Suppressor macrophage treated with lipopolysaccharide for 1 hour (primary cell): ENCODE results near the gene TNS4.

Source experiments
- DNase-seq, 3 donors: peaks; one replicate each; pipeline ENCODE4 v3.0.0-alpha.2; 2020 to 2022

The TNS4 gene

DNA sequence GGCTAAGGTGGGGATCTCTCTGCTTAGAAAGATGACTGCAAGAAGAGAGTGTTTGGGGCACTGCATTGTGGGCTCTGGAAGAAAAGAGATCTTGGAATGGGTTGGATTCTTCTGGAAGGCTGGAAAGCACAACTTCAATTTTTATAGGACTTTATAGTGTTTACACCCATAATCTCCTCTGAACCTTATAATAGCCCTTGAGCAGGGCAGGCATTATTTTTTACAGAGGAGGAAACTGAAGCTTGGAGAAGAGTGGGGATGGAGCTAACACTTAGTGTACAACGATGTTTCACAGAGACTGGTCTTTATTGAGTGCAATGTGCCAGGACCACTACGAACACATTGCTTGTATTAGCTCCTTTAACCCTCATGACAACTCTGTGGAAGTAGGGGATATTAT is 10.4 kb downstream of the TNS4 start:
- no peak for DNase-seq

GRCh38 chr17:40490289-40490853 is 11.1 kb downstream of the TNS4 start:
- peak in 1 of 3 donors; percentile 24 for DNase-seq

GRCh38 chr17:40487371-40488020 is 13.9 kb downstream of the TNS4 start:
- no peak for DNase-seq

DNA sequence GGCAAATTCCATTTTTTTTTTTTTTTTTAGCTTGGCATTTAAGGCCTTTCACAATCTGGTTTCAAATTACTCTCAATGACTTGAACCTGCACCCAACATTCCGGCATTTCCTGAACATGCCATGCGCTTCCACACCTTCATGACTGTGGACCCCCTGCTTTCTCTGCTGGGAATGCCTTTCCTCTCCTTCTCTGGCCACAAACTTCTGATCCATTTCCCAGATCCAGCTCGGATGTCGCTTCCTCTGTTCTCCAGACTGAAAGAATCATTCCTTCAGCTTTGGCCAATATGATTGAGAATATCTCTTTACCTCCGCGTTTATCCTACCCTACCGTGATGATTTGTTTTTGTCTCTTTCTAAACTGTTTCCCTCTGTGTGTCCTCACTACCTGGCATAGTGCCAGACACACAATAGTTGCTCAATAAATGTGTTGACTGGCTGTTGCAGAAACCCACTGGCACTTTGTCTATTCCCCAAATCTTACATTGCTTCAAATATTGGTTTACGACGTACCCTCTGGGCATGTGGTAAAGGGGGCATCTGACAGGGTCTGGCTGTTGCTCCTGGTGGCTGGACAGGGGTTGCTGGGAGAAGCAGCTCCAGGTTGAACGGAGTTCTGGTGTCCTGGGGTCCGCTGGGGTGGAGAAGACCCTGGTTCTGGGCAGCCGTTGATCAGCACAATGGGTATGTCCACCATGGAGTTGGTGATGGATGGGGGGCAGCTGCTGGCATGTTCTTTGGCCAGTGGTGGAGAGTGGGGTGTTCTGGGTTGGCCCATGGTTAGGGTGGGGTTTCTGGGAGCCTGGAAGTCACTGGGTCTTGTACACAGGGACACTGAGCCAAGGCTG is 14.7 kb downstream of the TNS4 start:
- DNase-seq, result peak; percentile 37 to 57 (median 56)

DNA sequence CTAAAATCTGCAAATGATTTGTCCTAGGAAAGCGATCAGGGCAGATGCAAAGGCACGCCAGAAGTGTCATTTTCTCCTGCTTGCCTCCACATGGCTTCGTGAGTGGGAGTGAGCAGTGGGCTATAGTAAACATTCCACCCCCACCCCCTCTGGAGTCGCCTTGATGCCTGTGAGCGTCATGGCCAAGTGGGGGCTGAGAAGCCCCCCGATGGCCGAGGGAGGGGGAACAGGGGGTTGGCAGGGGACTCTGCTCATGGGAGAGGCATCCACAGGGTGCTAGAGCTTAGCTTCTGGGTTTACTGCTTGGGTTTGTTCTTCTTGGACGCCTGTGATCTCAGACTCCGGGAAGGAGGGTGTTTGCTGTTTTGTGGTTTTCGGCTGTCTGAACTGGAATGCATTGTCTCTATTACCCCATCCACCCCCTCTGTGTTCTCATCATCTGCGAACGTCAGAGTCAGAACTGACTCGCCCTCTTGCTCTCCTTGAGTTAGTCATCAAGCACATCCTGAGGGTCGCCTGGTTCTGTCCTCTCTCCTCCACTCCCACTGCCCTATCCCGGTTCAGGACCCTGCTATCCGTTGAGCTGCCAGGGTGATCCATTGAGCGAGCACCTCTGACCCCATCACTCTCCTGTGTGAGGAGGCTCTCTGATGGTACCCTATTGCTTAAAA is 15.4 kb downstream of the TNS4 start:
- DNase-seq, result peak; percentile 64 to 81 (median 72)

DNA sequence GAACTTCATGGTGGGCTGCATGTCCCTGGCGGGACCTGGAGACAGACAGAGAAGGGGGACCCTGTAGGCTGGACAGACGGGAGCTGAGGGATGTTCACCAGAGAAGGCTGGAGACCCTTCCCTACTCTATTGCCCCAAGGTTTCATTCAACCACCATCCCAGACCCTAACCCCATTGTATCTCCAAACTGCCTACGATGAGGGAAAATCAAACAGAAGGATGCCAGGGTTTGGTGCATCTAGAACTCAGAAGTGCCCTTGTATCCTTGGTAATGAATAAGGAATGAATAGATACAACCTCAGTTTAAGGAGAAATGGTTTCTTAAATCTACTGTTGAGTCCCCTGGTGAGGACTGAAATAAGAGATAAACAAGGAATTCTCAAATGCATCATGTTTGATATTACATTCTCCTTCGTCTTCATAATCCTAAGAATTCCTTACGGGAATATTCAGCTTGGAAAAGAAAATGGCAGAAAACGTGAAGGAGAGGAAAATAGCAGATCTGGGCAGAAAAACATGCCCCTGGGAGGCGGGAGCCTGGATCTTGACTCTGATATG is 16.4 kb downstream of the TNS4 start:
- DNase-seq, result no peak

DNA sequence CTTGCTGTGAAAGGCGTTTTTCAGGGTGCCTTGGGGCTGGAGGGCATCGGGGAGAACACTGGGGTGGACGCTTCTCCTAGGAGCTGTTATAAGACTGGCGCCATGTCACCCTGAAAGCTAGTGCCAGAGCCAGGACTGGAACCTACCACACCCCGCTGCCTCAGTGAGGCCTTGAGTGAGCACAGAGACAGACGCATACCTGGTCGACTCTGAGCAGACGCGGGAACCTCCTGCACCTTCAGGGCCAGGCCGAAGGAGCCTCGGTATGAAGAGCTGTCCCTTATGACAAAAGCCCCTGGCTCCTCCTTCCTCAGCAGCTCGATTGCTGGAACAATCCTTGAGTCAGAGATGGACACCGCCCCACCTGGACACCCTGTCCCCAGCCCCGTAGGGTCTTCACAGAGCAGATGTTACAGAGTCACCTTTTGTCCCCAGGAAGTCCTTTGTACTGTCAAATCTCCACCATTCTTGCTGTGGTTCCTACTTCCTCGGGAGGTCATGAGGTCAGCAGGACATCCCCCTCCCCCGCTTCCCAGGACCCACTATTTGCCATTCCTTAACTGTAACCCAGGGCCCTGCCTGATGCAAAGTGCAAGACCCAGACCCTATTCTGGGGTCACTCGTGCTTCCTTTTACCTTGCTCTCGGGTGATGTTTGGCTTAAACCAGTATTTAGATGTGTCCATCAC is 17.0 kb downstream of the TNS4 start:
- DNase-seq, result no peak

GRCh38 chr17:40483679-40484078 is 17.7 kb downstream of the TNS4 start:
- DNase-seq, result no peak

- DNase-seq, result no peak
Observed at GRCh38 chr17:40482722-40483121, 18.7 kb downstream of the TNS4 start.

DNA sequence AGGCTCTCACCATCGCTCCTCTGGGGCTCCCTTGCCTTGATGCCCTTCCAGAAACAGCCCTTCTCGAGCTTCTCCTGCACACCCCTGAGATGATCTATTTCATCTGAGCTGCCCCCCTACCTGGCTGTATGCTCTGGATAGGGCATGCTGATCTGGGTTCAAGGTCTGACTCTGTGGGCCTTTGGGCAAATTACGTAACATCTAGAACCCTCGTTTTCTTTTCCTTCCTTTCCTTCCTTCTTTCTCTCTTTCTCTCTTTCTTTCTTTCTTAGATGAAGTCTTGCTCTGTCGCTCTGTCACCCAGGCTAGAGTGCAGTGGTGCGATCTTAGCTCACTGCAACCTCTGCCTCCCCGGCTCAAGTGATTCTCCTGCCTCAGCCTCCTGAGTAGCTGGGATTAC is 20.3 kb downstream of the TNS4 start:
- DNase-seq, result no peak

DNA sequence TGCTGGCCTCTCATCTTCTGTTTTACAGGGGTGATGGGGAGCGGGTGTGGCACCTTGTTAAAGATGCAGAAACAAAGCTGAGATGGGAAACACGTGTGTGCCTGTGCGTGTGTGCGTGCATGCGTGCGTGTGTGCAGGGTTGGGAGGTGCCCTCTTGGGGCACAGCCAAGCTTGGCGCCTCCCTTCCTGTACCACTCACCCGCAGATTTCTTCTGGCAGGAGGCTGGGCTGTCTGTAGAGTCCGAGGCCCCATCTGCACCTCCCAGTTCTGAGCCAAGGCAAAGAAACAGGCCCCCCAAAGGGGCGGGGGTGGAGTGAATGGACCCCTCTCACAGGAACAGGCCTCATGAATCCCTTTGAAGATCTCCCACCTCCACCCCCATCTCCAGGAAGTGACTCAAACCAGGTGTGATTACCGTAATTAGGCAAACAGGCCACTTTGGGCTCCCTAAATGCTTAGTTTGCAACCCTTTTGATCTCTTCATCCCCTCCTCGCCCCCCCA is 20.9 kb downstream of the TNS4 start:
- DNase-seq, result no peak

DNA sequence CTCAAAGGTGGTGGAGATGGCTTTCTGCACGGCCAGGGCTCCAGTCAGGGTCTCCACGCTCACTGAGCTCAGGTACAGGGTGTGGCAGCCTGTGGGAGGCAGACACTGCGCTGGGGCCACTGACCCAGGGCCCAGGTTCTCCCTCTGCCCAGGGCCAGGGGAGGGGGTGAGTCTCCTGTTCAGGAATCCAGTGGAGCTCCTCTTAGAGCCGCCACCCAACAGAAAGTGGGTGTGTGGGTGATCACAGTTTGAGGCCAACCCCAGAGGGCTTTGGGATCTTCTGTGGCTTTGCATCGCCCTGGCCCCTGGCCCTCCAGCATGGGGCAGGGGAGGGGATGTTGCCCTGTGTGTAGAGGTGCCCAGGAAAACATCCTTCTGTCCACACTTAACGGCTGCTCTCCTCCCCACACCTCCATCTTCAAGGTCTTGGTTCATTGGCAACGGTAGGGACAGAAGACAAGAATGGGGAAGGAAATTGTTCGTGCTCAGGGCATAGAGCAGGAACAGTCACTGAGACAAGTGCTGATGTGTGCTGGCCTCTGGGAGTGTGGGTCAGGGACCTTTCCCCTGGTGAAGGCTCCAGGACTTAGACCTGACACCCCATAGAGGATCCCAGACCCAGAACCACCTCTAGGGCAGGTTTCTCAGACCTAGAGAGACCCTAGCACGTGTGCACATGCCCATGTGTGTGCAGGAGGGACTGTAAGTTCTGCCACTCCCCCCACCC is 21.5 kb downstream of the TNS4 start:
- peak in 2 of 3 donors; percentile 22 to 28 for DNase-seq

GRCh38 chr17:40478486-40478885 is 22.9 kb downstream of the TNS4 start:
- DNase-seq, result no peak

GRCh38 chr17:40477796-40478195 is 23.6 kb downstream of the TNS4 start:
- no peak for DNase-seq

DNA sequence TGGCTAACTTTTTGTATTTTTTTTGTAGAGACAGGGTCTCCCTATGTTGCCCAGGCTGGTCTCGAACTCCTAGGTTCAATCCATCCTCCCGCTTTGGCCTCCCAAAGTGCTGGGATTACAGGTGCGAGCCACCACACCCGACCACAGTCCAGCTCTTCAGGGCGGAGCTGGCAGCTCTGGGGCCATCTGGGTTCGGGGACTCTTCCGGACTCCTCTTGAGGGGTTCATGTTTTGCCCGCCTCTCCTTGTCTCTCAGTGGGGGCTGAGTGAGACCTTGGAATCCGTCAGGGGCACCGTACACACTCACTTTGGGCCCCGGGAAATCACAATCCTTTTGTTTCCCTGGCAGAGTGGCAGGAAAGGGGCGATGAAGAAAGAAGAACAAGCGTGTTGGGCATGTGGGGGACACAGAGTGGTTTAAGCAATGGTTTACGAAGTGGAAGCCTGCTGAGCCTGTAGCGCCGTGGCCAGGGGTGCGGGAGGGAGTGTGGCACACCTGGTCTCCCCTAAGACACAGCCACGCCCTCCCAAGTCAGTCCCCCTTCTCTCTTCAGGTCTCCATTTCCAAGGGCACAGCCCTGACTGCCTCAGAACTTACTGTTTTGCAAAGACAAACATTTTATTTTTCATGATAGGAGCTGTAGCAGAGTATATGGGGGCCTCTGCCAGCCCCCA is 26.1 kb downstream of the TNS4 start:
- no peak for DNase-seq

DNA sequence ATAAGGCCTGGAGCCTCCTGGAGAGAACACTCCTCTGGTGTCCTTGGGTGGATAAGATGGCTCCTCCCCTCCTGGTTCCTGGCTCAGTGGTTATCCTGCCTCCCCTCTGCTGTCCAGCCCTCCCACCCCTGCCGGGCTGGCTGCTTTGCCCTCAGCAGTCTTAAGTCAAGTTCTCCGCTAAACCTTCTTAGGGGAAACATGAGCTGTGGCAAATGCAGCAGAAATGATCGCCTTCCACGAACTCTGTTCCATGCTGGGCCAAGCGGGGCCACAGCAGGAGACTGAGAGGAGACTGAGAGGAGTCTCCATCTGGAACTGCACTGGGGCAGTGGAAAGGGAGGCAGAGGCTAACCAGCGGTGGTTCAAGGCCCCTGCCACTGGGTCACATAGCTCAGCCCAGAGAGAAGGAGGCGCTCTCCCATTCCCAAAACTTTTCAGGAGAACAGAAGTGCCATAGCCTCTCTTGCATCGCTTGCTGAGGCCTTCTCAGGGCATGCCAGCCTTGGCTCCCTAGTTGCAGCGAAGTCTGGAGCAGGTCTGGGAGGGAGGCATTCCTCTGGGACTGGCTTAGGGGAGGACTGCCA is 26.9 kb downstream of the TNS4 start:
- DNase-seq, result no peak

DNA sequence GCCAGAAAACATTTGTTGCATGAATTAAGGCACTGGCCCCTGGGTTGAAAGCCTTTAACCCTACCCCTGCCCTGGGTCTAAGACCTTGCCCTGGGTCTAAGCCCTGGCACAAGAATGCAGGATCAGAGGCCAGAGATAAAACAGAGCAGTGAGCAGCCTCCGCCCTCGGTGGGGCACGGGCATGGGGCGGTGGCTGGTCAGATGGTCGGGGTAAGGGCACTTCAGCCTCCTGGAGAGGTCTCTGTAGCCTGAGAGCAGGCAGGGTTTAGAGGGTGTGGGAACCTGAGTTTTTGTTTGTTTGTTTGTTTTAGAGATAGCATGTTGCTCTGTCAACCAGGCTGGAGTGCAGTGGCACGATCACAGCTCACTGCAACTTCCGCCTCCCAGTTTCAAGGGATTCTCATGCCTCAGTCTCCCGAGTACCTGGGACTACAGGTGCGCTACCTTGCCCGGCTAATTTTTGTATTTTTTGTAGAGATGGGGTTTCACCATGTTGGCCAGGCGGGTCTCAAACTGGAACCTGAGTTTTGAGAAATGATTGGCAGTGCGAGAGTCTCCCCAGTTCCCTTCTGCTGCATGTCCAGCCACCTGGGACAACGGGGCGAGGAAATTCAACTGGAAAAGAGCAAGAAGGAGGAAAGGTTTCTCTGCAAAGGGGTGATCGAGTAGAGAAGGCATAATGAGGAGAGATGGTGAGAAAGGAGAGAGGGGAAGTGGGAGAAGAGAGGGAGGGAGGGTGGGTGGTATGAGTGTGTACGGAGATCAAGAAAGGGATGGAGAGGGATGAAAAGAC is 27.7 kb downstream of the TNS4 start:
- no peak for DNase-seq

GRCh38 chr17:40472733-40473452 is 28.5 kb downstream of the TNS4 start:
- no peak for DNase-seq
